Upper lobe of left lung (tissue), 4 donors: ENCODE measurements around the gene MBNL2.
A peak's percentile ranks its signal among the peaks of the same experiment; 100 is the strongest.

Source experiments
- POLR2A ChIP-seq, 4 donors: fragments of 450-650 bp; IDR thresholded peaks; one replicate each; pipeline ENCODE4 v1.5.1; 2016 to 2017; ENCODE audit warnings: antibody characterized with exemption in 4 of 4, mild to moderate bottlenecking in 2 of 4
- TF ChIP-seq, protein P1 (sequence below), 6 experiments: fragments of 450-650 bp in 4 of 6; fragments of 200-600 bp in 2 of 6; sonication (generic) in 2 of 6; IDR thresholded peaks; one replicate each; pipeline ENCODE4 v1.5.1; 2016 to 2019; ENCODE audit warnings: antibody characterized with exemption in 6 of 6

DNA sequence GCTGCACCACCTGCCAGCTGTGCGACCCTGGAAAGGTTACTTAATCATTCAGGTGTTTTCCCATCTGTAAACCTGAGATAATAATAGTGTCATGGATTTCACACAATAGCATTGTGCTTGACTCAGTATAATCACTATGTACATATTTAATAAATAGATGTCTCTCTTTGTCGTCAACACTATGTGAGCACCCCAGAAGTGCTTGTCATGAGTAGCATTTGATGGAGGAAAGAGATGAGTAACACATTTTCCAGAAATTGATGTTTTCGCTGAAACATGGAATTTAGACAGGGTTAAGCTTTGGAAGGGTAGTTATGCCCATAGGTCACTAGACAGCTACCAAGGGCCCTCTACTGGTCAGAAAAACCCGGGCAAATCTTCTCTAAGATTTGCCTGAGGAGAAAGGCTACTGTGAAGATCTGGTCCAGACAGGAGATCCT lies 9.5 kb upstream of the MBNL2 start:
- no peak for TF ChIP-seq POLR2A (IDR thresholded peaks at IDR 0.05)
- TF ChIP-seq, protein P1, sequence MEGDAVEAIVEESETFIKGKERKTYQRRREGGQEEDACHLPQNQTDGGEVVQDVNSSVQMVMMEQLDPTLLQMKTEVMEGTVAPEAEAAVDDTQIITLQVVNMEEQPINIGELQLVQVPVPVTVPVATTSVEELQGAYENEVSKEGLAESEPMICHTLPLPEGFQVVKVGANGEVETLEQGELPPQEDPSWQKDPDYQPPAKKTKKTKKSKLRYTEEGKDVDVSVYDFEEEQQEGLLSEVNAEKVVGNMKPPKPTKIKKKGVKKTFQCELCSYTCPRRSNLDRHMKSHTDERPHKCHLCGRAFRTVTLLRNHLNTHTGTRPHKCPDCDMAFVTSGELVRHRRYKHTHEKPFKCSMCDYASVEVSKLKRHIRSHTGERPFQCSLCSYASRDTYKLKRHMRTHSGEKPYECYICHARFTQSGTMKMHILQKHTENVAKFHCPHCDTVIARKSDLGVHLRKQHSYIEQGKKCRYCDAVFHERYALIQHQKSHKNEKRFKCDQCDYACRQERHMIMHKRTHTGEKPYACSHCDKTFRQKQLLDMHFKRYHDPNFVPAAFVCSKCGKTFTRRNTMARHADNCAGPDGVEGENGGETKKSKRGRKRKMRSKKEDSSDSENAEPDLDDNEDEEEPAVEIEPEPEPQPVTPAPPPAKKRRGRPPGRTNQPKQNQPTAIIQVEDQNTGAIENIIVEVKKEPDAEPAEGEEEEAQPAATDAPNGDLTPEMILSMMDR (IDR thresholded peaks at IDR 0.05) = peak in 5 of 6 experiments; percentile 30 to 53 (median 41)
